ENCODE data around the gene ERCC6L2. TPM values are rescaled to one million over a fixed set of nuclear protein-coding genes. Genes with fewer than 3 reads are reported as not detected.

ERCC6L2 gene
- total and polyA plus RNA-seq, 2 of the 8 experiments (the other 6 are each of a cell fraction or from before 2014, with no cell fraction given), result 9.8 to 50.0 TPM

GRCh38 chr9:95852059-95853032 lies 23.1 kb upstream of the ERCC6L2 start (continued):
- TF ChIP-seq SUZ12 (IDR thresholded peaks at IDR 0.05; ENCODE audit: low read length), result no peak
- TF ChIP-seq GABPA (IDR thresholded peaks at IDR 0.05; ENCODE audit: borderline replicate concordance, insufficient read depth, low read length), result no peak
- no peak for TF ChIP-seq POLR2A (IDR thresholded peaks at IDR 0.05; ENCODE audit: control extremely low read depth in 1 of 2, low read depth in 2 of 2, low read length in 2 of 2)
